ENCODE results near the gene PTBP2.

Gene PTBP2

DNA sequence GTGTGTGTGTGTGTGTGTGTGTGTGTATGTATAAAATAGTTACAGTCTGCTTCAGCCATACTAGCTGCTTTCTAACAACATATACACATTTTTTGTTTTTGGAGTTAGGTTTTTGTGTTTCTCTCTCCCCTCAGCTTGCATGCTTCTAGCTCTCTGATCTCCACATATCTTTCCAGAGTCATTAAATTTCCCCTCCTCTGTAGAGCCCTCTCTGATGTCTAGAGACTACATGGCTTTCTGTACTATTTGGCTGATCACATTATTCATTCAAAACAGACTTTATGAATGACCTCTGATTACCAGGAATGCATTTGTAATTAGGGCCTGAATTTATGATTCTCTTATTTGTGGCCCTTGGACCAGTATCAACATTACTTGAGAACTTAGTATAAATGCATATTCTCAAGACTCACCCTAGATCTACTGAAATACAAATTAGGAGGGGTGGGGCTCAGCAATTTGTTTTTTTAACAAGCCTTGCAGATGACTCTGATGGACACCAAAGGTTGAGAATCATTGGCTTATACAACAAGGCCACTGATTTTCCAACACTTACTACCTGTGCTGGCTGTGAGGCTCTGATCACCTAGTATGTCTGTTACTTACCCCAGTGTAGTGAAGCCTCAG is 104.5 kb downstream of the PTBP2 start:
- no peak for DNase-seq

GRCh38 chr1:96833376-96833775 is 111.8 kb downstream of the PTBP2 start:
- no peak for DNase-seq

GRCh38 chr1:96834986-96835385 is 113.4 kb downstream of the PTBP2 start:
- DNase-seq = no peak

DNA sequence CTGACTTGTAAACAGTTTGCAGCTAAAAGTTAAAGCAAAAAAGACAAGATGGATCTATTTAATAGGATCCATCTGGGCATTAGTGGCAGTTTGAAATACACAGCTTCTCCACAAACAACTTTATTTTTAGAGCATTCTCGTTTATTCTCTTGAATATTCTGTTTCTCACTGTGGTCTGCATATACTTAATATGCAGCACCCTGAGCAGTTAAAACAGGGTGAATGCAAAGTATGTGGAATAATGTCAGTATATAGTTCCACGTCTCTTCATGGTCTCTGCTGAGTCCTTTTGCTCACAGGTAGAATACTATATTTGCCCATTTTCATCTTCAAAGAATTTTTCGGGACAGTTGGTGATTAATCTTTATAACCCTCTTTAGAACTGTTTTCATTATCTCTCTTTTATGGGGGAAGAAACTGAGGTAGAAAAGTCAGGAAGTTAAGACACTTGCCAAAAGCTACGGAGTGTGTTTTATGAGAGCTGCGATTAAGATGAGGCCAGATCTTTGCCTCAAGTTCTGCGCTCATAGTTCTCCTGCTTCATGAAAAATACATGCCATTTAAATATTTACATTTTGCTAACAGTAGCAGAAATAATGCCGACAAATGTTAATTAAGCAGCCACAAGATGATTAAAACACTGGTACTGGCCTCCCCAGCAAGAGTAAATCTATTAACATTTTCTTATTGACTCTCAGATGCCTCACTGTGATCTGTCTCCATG is 115.6 kb downstream of the PTBP2 start:
- no peak for DNase-seq

DNA sequence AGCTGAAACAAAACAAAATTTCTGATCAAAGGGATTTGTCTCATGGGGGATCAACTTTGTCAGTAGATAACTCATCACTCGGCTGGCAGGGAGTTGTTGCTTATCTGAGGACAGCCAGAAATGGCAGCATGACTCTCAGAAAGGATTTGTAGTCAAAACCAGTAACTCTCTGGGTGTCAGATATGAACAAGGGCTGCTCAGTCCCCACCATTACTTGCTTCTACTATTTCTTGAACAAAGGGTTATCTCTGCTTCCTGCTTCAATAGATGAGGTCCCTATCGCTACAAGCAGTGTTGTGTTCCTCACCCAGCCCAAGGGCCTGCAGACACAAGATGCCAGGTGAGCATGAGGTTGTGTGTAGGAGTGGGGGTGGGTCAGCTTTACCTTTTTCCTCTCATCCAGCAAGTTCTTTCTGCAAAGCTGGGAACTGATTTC is 116.2 kb downstream of the PTBP2 start:
- no peak for DNase-seq

DNA sequence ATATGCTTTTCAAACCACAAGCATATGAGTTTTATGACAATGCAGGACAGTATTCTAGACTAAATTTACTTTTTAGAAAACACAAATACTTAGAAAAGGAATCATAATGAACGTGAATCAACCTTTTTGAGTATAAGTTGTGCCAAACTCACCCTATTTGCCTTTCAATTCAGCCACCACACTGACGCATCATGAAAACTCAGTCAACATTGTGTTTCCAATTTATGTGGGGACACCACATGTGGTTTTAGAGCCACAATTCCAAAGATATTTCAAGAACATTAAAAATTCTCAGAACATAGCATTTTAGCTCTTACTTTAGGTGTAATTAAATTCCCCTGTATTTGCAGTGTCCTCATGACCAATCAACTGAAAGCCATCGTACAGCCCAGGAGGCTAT is 118.8 kb downstream of the PTBP2 start:
- DNase-seq = no peak

- DNase-seq = no peak
Measured at GRCh38 chr1:96842215-96842614, 120.6 kb downstream of the PTBP2 start.

DNA sequence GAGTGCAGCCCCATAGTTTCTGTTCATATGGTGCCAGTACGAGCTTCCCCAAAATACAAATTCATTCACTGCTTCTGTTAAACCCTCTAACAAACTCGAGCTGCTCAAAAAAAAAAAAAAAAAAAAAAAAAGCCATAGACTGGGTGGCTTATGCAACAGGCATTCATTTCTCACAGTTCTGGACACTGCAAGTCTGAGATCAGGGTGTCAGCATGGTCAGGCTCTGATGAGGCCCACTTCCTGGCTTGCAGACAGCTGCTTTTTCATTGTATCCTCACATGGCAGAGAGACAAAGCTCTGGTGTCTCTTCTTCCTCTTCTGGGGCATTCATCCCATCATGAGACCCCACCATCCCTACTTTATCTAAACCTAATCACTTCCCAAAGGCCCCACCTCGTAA is 121.6 kb downstream of the PTBP2 start:
- DNase-seq = no peak

GRCh38 chr1:96843601-96844000 is 122.0 kb downstream of the PTBP2 start:
- no peak for DNase-seq

GRCh38 chr1:96845464-96845863 is 123.9 kb downstream of the PTBP2 start:
- no peak for DNase-seq

GRCh38 chr1:96861836-96862235 is 140.3 kb downstream of the PTBP2 start:
- DNase-seq = no peak

GRCh38 chr1:96863449-96863848 is 141.9 kb downstream of the PTBP2 start:
- no peak for DNase-seq

Measured in NCI-H1694 treated with DMSO at 0.1 percent for 48 hours (cell line).